Ectodermal cell (in vitro differentiated cells): ENCODE measurements around the gene IBA57.
"Not testable (repeated sequence)": the region's sequence is repeated elsewhere in the genome, so short reads cannot be mapped to it uniquely, and the experiment has no call there.

ENCODE experiments used
- H3K27ac ChIP-seq: 2 replicates; pipeline ENCODE4 v1.7.0; 2013; ENCODE audit warnings: mild to moderate bottlenecking, low read depth, low read length; ENCODE audit not compliant: insufficient read depth, poor library complexity, severe bottlenecking
- H3K27me3 ChIP-seq: 2 replicates; pipeline ENCODE4 v1.7.0; 2013; ENCODE audit warnings: mild to moderate bottlenecking, low read length; ENCODE audit not compliant: insufficient read depth, control insufficient read depth, poor library complexity, severe bottlenecking
- H3K36me3 ChIP-seq: one replicate; pipeline ENCODE4 v1.7.0; 2013; ENCODE audit warnings: low read length; ENCODE audit not compliant: control insufficient read depth, insufficient read depth
- H3K4me1 ChIP-seq: one replicate; pipeline ENCODE4 v1.7.0; 2013; ENCODE audit warnings: low read length; ENCODE audit not compliant: control insufficient read depth, insufficient read depth
- H3K4me3 ChIP-seq: 2 replicates; pipeline ENCODE4 v1.7.0; 2013; ENCODE audit warnings: low read depth, low read length, control low read depth; ENCODE audit not compliant: insufficient read depth
- H3K9me3 ChIP-seq: 2 replicates; pipeline ENCODE4 v1.7.0; 2013; ENCODE audit warnings: mild to moderate bottlenecking, low read length, moderate library complexity; ENCODE audit not compliant: control insufficient read depth
- WGBS, 2 experiments: methylation state at CpG; one replicate each; pipeline ENCODE4 v1.1.7; 2013; ENCODE audit warnings: missing lambda C conversion rate in 2 of 2; 5-methylcytosine and 5-hydroxymethylcytosine counted together

The IBA57 gene

DNA sequence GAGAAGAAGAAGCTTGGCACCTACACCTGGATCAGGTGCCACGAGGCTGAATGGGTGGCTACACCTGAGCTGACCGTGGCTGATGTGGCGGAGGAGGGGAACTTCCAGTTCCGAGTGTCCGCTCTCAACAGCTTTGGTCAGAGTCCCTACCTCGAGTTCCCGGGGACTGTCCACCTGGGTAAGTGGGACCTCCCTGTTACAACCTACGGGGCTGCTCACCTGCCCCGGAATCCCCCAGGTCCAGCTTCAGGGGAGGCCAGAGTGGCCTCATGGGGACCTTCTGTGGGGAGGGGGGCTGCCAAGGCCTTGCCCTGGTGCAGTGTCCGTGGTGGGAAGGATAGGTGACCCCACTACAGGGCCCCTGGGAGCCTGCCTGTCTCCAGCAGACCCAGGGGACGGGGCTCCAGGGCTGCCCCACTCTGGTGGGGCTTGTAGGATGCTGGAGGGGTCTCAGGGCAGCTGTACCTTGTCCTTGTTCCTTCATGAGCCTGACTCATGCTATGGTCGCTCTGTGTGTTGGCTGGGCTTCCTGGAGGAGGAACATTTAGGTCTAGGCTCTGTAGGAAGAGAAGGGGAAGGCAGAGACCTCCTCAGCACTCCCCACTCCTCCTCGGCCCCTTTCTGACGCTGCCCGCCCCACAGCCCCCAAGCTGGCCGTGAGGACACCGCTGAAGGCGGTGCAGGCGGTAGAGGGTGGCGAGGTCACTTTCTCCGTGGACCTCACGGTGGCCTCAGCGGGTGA is 49.5 kb downstream of the IBA57 start:
- peaks cover under 1% of the 10 kb centered on the region for H3K4me1 ChIP-seq
- WGBS, 2 experiments, result 94% methylated on average over 23 of the region's 23 CpGs
- peaks cover 16% of the 10 kb centered on the region for H3K36me3 ChIP-seq
- H3K27me3 ChIP-seq, result no peaks in the 10 kb centered on the region
- H3K4me3 ChIP-seq, result no peak overlapping the region
- H3K9me3 ChIP-seq, result no peaks in the 10 kb centered on the region
- no peak overlapping the region for H3K27ac ChIP-seq

- H3K27ac ChIP-seq, result no peak overlapping the region
- no peak overlapping the region for H3K4me3 ChIP-seq
- WGBS, 2 experiments, result 96 to 98% methylated on average over 13 of the region's 13 CpGs
- peaks cover 19% of the 10 kb centered on the region for H3K36me3 ChIP-seq
- no peaks in the 10 kb centered on the region for H3K27me3 ChIP-seq
- H3K9me3 ChIP-seq, result no peaks in the 10 kb centered on the region
- H3K4me1 ChIP-seq, result no peaks in the 10 kb centered on the region
Measured at GRCh38 chr1:228215663-228216116, 50.1 kb downstream of the IBA57 start.

- Histone ChIP-seq H3K4me1 (no peaks in the 10 kb centered on the region), H3K9me3 (no peaks in the 10 kb centered on the region), H3K27me3 (no peaks in the 10 kb centered on the region), H3K36me3 (peaks cover 19% of the 10 kb centered on the region), H3K27ac (no peak overlapping the region), H3K4me3 (no peak overlapping the region)
- WGBS, 2 experiments, result 96% methylated on average over 53 of the region's 53 CpGs
Measured at GRCh38 chr1:228216371-228217320, 51.0 kb downstream of the IBA57 start.

- H3K4me3 ChIP-seq, result no peak overlapping the region
- no peaks in the 10 kb centered on the region for H3K9me3 ChIP-seq
- peaks cover 19% of the 10 kb centered on the region for H3K36me3 ChIP-seq
- no peak overlapping the region for H3K27ac ChIP-seq
- H3K27me3 ChIP-seq, result no peaks in the 10 kb centered on the region
- H3K4me1 ChIP-seq, result no peaks in the 10 kb centered on the region
- WGBS, 2 experiments, result 91 to 94% methylated on average over 14 of the region's 14 CpGs
Measured at GRCh38 chr1:228217551-228218344, 52.1 kb downstream of the IBA57 start.

DNA sequence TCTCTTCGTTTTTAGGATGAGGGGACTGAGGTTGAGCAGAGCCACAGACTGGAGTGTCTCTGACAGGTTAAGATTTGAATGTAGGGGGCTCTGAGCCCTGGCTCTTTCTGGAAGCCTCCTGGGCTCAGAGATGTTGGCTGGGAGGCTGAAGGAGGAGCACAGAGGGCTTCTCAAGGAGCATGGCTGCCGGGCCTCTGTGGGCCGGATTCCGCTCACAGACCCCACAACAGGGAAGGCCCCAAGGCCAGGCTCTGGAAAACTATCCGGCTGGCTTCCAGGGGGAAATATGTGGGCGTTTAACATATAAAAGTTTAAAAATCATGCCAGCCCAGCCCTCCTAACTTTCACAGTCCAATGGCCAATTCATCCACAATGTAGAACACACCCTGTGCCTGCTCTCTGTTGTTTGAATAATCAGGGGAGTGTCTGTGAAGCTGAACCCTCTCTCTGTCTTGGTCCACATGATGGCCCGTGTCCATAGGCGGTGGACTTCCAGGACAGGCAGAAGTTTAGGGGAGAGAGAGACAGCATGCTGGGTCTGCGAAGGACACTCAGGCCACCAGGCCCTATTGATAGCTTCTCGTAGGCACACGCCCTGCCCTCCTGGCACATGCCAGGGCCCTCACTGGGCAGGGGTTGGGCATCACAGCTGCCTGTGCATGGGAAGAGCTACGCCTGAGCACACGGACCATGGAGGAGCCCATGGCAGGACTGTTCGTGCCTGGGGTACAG is 53.1 kb downstream of the IBA57 start:
- WGBS, 2 experiments, result 94 to 96% methylated on average over 14 of the region's 14 CpGs
- no peaks in the 10 kb centered on the region for H3K9me3 ChIP-seq
- no peak overlapping the region for H3K27ac ChIP-seq
- no peaks in the 10 kb centered on the region for H3K4me1 ChIP-seq
- no peaks in the 10 kb centered on the region for H3K27me3 ChIP-seq
- H3K4me3 ChIP-seq, result no peak overlapping the region
- peaks cover 19% of the 10 kb centered on the region for H3K36me3 ChIP-seq

- Histone ChIP-seq H3K36me3 (peaks cover 25% of the 10 kb centered on the region), H3K27ac (no peak overlapping the region), H3K4me1 (no peaks in the 10 kb centered on the region), H3K9me3 (no peaks in the 10 kb centered on the region), H3K4me3 (no peak overlapping the region), H3K27me3 (no peaks in the 10 kb centered on the region)
- WGBS, 2 experiments, result 95% methylated on average over 16 of the region's 16 CpGs
Measured at GRCh38 chr1:228219245-228219961, 53.8 kb downstream of the IBA57 start.

DNA sequence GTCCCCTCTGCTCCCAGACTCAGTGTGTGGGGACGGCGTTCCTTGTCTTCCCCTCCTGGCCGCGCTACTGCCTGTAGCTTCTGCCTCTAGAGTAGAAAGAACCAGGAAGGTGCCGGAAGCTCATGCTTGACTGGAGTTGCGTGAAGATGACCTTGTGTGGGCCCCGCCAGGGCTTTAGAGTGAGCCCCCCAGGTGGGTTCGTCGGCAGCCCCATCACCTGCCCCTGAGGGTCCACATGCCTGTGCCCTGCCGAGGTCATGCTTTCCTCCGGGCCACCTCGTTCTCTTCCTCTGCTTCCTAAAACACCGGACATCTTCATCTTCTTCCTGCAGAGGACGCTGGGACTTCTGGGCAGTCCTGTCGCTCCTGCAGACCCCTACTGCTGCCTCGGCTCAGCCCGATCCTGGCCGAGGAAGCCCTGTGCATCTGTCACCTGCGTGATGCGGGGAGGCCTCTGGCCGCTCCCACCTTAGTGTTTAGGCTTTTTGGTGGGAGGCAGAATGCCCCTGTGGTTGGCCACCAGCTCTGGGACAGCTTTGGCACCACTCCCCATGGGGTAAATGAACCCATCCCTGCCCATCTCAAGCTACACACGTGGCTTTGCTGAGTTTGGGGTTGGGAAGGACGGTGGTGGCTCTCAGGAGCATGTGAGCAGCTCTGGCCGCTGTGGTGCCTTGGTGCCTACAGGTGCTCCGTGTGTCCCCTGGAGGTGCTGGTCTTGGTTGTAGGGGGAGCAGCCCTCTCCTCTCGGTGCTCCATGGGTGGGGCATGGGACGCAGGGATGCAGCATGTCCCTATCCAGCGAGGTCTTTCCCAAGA is 54.6 kb downstream of the IBA57 start:
- Histone ChIP-seq H3K36me3 (peaks cover 33% of the 10 kb centered on the region), H3K9me3 (no peaks in the 10 kb centered on the region), H3K27me3 (no peaks in the 10 kb centered on the region), H3K4me3 (no peak overlapping the region), H3K27ac (no peak overlapping the region), H3K4me1 (no peaks in the 10 kb centered on the region)
- WGBS, 2 experiments, result 95% methylated on average over 28 of the region's 28 CpGs

GRCh38 chr1:228221097-228221496 is 55.5 kb downstream of the IBA57 start:
- WGBS, 2 experiments, result 92 to 95% methylated on average over 9 of the region's 9 CpGs
- peaks cover 37% of the 10 kb centered on the region for H3K36me3 ChIP-seq
- H3K27ac ChIP-seq, result not testable (repeated sequence)

More at GRCh38 chr1:228221097-228221496, 55.5 kb downstream of the IBA57 start:
- H3K9me3 ChIP-seq, H3K4me1 ChIP-seq, H3K4me3 ChIP-seq, H3K27me3 ChIP-seq: not testable (repeated sequence)
